ENCODE results near the gene TNFAIP8L1.

Gene TNFAIP8L1

DNA sequence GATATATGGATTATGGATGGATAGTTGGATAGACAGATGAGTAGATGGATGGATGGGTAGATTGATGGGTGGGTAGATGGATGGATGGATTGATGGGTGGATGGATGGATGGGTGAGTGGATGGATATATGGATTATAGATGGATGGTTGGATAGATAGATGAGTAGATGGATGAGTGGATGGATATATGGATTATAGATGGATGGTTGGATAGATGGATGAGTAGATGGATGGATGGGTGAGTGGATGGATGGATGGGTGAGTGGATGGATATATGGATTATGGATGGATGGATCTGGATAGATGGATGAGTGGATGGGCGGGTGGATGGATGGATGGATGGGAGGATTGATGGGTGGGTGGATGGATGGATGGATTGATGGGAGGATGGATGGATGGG, 36.4 kb upstream of the TNFAIP8L1 start:
- TF ChIP-seq EZH2phosphoT487 (IDR thresholded peaks at IDR 0.05; ENCODE audit: borderline replicate concordance) = no peak
- no peak for TF ChIP-seq CTCF (conservative IDR thresholded peaks at IDR 0.05; ENCODE audit: low read length)
- Histone ChIP-seq H4K20me1 (ENCODE audit: insufficient read depth, low read length, poor library complexity, severe bottlenecking) (no peaks in the 10 kb centered on the region), H3K4me3 (ENCODE audit: low read length, poor library complexity, severe bottlenecking) (no peak overlapping the region), H2AFZ (ENCODE audit: low read length) (no peak overlapping the region), H3K79me2 (ENCODE audit: insufficient read depth, low read length) (no peaks in the 10 kb centered on the region), H3K36me3 (ENCODE audit: insufficient read depth, low read length) (no peaks in the 10 kb centered on the region), H3K4me2 (ENCODE audit: low read depth, low read length, poor library complexity, severe bottlenecking) (no peak overlapping the region), H3K9me3 (ENCODE audit: insufficient read depth, low read depth, low read length) (no peaks in the 10 kb centered on the region), H3F3A (ENCODE audit: low read depth) (no peaks in the 10 kb centered on the region), H3K9me2 (replicated peaks; ENCODE audit: low read depth, low read length) (no peaks in the 10 kb centered on the region), H3K4me1 (ENCODE audit: insufficient read depth, low read length, poor library complexity, severe bottlenecking) (no peaks in the 10 kb centered on the region), H3K9ac (ENCODE audit: low read depth, low read length, poor library complexity, severe bottlenecking) (no peak overlapping the region), H3K27me3 (ENCODE audit: insufficient read depth, low read length, poor library complexity, severe bottlenecking) (no peaks in the 10 kb centered on the region)

DNA sequence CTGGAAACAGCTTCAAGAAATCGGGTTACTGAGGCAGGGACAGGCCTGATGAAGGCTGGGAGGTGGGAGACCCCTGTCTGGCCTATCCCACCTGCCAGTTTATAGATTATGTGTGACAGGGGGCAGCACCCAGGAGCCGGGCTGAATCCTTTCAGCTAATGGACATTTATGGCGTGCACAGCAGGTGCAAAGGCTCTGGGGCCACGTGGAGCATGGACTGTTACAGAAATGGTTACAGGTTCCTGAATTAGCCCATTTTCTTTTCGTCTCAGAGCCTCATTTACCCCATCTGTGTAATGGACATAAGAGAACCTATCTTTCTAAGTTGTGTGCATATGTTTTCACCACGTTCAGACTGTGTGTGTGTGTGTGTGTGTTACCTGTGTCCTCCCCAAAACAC, 34.4 kb upstream of the TNFAIP8L1 start:
- Histone ChIP-seq H3K4me1 (ENCODE audit: insufficient read depth, low read length, poor library complexity, severe bottlenecking) (peaks cover 2% of the 10 kb centered on the region), H3K9ac (ENCODE audit: low read depth, low read length, poor library complexity, severe bottlenecking) (no peak overlapping the region), H3K4me2 (ENCODE audit: low read depth, low read length, poor library complexity, severe bottlenecking) (no peak overlapping the region), H3F3A (ENCODE audit: low read depth) (no peaks in the 10 kb centered on the region), H3K4me3 (ENCODE audit: low read length, poor library complexity, severe bottlenecking) (no peak overlapping the region), H3K9me3 (ENCODE audit: insufficient read depth, low read depth, low read length) (no peaks in the 10 kb centered on the region), H3K36me3 (ENCODE audit: insufficient read depth, low read length) (no peaks in the 10 kb centered on the region), H3K27me3 (ENCODE audit: insufficient read depth, low read length, poor library complexity, severe bottlenecking) (no peaks in the 10 kb centered on the region), H3K79me2 (ENCODE audit: insufficient read depth, low read length) (no peaks in the 10 kb centered on the region), H4K20me1 (ENCODE audit: insufficient read depth, low read length, poor library complexity, severe bottlenecking) (no peaks in the 10 kb centered on the region), H2AFZ (ENCODE audit: low read length) (no peak overlapping the region), H3K9me2 (replicated peaks; ENCODE audit: low read depth, low read length) (no peaks in the 10 kb centered on the region)
- no peak for TF ChIP-seq CTCF (conservative IDR thresholded peaks at IDR 0.05; ENCODE audit: low read length)
- no peak for TF ChIP-seq EZH2phosphoT487 (IDR thresholded peaks at IDR 0.05; ENCODE audit: borderline replicate concordance)

DNA sequence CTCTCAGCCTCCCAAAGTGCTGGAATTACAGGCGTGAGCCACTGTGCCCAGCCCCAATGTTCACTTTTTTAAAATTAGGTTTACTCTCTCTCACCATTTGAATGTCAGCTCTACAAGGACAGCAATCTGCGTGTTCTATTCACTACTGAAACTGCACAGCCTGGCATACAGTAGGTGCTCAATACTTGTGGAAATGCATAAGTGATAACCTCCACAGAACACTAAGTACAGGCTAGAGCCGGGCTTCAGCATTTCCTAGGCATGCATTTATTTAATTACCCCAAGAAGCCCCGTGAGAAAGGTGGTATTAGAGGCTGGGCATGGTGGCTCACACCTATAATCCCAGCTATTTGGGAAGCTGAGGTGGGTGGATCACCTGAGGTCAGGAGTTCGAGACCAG, 33.1 kb upstream of the TNFAIP8L1 start:
- Histone ChIP-seq H3K9me3 (ENCODE audit: insufficient read depth, low read depth, low read length) (no peaks in the 10 kb centered on the region), H2AFZ (ENCODE audit: low read length) (no peak overlapping the region), H3K79me2 (ENCODE audit: insufficient read depth, low read length) (no peaks in the 10 kb centered on the region), H3K36me3 (ENCODE audit: insufficient read depth, low read length) (no peaks in the 10 kb centered on the region), H3K4me1 (ENCODE audit: insufficient read depth, low read length, poor library complexity, severe bottlenecking) (peaks cover 7% of the 10 kb centered on the region), H3K9ac (ENCODE audit: low read depth, low read length, poor library complexity, severe bottlenecking) (no peak overlapping the region), H3K27me3 (ENCODE audit: insufficient read depth, low read length, poor library complexity, severe bottlenecking) (no peaks in the 10 kb centered on the region), H3K4me2 (ENCODE audit: low read depth, low read length, poor library complexity, severe bottlenecking) (no peak overlapping the region), H4K20me1 (ENCODE audit: insufficient read depth, low read length, poor library complexity, severe bottlenecking) (no peaks in the 10 kb centered on the region), H3K9me2 (replicated peaks; ENCODE audit: low read depth, low read length) (no peaks in the 10 kb centered on the region), H3K4me3 (ENCODE audit: low read length, poor library complexity, severe bottlenecking) (no peak overlapping the region), H3F3A (ENCODE audit: low read depth) (no peaks in the 10 kb centered on the region)
- TF ChIP-seq EZH2phosphoT487 (IDR thresholded peaks at IDR 0.05; ENCODE audit: borderline replicate concordance) = no peak
- no peak for TF ChIP-seq CTCF (conservative IDR thresholded peaks at IDR 0.05; ENCODE audit: low read length)

Data from Loucy (cell line).